AG04450 (cell line): ENCODE results near the gene TMEM115. TPM values are rescaled to one million over a fixed set of nuclear protein-coding genes. Genes with fewer than 3 reads are reported as not detected.

Experiments used
- CTCF ChIA-PET: fragments of 300-600, 350-600 bp; formaldehyde crosslinking; extraction: SDS; loops from one replicate; lab custom pipeline; 2022; ENCODE audit warnings: antibody characterized with exemption, inconsistent platforms; lab: Charles Lee
- POLR2A ChIA-PET: fragments of 350-600 bp; formaldehyde crosslinking; extraction: SDS; loops from one replicate; lab custom pipeline; 2021; ENCODE audit warnings: antibody characterized with exemption, inconsistent platforms; lab: Yijun Ruan, JAX
- DNase-seq: peaks from one replicate; pipeline ENCODE4 v3.0.0-alpha.2; 2011; ENCODE audit warnings: low read depth, low spot score
- H3K27ac ChIP-seq: one replicate; pipeline ENCODE4 v1.5.1; 2012; ENCODE audit warnings: low read depth, low read length, control low read depth
- H3K27me3 ChIP-seq: one replicate; pipeline ENCODE4 v1.6.0; 2012; ENCODE audit warnings: low read length; ENCODE audit not compliant: control insufficient read depth, insufficient read depth
- H3K4me3 ChIP-seq: 2 replicates; pipeline ENCODE4 v1.5.1; 2011; ENCODE audit warnings: mild to moderate bottlenecking, low read depth, low read length, control low read depth
- H3K9me3 ChIP-seq: 2 replicates; pipeline ENCODE4 v1.5.1; 2012; ENCODE audit warnings: low read length; ENCODE audit not compliant: control insufficient read depth, insufficient read depth
- CTCF ChIP-seq: IDR thresholded peaks from 2 replicates; pipeline ENCODE4 v1.5.1; 2011; ENCODE audit warnings: low read depth, low read length, control low read depth, inconsistent platforms
- polyA plus RNA-seq: library from polyadenylated mRNA; depleted of rRNA; stranded (reverse); fragments of >200 nt; gene quantifications from 2 replicates; pipeline ENCODE4 v1.2.3, GENCODE V29; 2011

TMEM115 gene
- polyA plus RNA-seq, 1 experiment, result 26.6 TPM

- peak; percentile 1; the same call in 1 of the 2 replicates for TF ChIP-seq CTCF
- Histone ChIP-seq H3K9me3 (no peaks in the 10 kb centered on the region; the same call in 1 of the 2 replicates), H3K27me3 (no peaks in the 10 kb centered on the region), H3K4me3 (peak overlapping the region; percentile 98), H3K27ac (peak overlapping the region; percentile 96)
- DNase-seq, result no peak
- CTCF ChIA-PET, result interaction anchor here (0.5 to 2.4 kb wide), 7 partner anchors 11 to 501 kb away, joined by 3 to 15 read pairs (median 4); no protein-coding TSS in a partner anchor
- POLR2A ChIA-PET, result interaction anchor here (0.6 to 2.4 kb wide), 13 partner anchors 9 to 1675 kb away, joined by 3 to 22 read pairs (median 5); partner anchors contain the start of genes CYB561D2, HYAL3, NAA80 and NPRL2
Observed at GRCh38 chr3:50336452-50337174, 22.7 kb downstream of the TMEM115 start.

- ChIA-PET POLR2A (no interaction called here), CTCF (interaction anchor here (0.6 to 0.9 kb wide), 2 partner anchors 10 to 280 kb away, joined by 3 to 4 read pairs; no protein-coding TSS in a partner anchor)
- no peaks in the 10 kb centered on the region for H3K27me3 ChIP-seq
- H3K9me3 ChIP-seq, result no peaks in the 10 kb centered on the region; the same call in 1 of the 2 replicates
- H3K27ac ChIP-seq, result no peak overlapping the region
- TF ChIP-seq CTCF, result no peak
- no peak for DNase-seq
- peak overlapping the region; percentile 17; the same call in 1 of the 2 replicates for H3K4me3 ChIP-seq
Observed at GRCh38 chr3:50334339-50335075, 24.8 kb downstream of the TMEM115 start.

GRCh38 chr3:50333744-50334328 is 25.5 kb downstream of the TMEM115 start:
- POLR2A ChIA-PET, result interaction anchor here (0.7 to 0.8 kb wide), 2 partner anchors 10 to 35 kb away, joined by 3 read pairs; partner anchors contain the start of genes HYAL3 and NAA80
- TF ChIP-seq CTCF, result no peak
- no peak for DNase-seq

GRCh38 chr3:50331364-50331907 is 27.9 kb downstream of the TMEM115 start:
- DNase-seq, result no peak
- no peaks in the 10 kb centered on the region for H3K27me3 ChIP-seq
- CTCF ChIA-PET, result interaction anchor here (1.1 kb wide), 1 partner anchor 10 kb away, joined by 5 read pairs; no protein-coding TSS in a partner anchor
- no peaks in the 10 kb centered on the region; the same call in 1 of the 2 replicates for H3K9me3 ChIP-seq
- H3K27ac ChIP-seq, result no peak overlapping the region
- POLR2A ChIA-PET, result no interaction called here
- H3K4me3 ChIP-seq, result no peak overlapping the region
- no peak for TF ChIP-seq CTCF

More at GRCh38 chr3:50333744-50334328, 25.5 kb downstream of the TMEM115 start:
- Histone ChIP-seq H3K9me3 (no peaks in the 10 kb centered on the region; the same call in 1 of the 2 replicates), H3K27me3 (no peaks in the 10 kb centered on the region), H3K4me3 (no peak overlapping the region), H3K27ac (peak overlapping the region; percentile 47)
- CTCF ChIA-PET, result interaction anchor here (0.9 kb wide), 1 partner anchor 9 kb away, joined by 4 read pairs; no protein-coding TSS in a partner anchor
